GM18867 (cell line): ENCODE data around the gene STARD10.
"Not testable (repeated sequence)": the region's sequence is repeated elsewhere in the genome, so short reads cannot be mapped to it uniquely, and the experiment has no call there.

Source experiments
- ATAC-seq: cut with Tn5 transposase; IDR thresholded peaks from one replicate; pipeline ENCODE4 v1.9.1; 2021; ENCODE audit warnings: mild to moderate bottlenecking, moderate library complexity; ENCODE audit not compliant: unreplicated experiment

Gene STARD10

DNA sequence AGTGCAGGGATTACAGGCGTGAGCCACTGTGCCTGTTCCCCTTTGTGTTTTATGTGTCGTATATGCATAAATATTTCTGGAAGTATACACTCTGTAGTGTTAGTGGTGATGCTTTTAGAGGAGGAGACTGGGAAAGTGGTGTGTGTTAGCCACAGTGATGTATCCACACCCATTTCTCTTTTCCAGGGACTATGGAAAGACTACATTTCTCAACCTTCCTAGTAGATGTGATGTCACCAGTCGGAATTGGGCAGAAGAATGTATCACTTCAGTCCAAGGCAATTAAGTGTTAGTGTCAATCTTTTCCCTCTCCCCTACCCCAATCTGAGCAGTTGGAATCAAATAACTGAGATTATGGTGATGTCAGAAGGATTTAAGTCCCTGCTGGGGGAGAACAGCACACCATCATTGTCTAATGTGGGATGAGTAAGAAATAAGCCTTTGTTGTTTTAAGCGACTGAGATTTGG is 14.5 kb upstream of the STARD10 start:
- ATAC-seq, result no peak

DNA sequence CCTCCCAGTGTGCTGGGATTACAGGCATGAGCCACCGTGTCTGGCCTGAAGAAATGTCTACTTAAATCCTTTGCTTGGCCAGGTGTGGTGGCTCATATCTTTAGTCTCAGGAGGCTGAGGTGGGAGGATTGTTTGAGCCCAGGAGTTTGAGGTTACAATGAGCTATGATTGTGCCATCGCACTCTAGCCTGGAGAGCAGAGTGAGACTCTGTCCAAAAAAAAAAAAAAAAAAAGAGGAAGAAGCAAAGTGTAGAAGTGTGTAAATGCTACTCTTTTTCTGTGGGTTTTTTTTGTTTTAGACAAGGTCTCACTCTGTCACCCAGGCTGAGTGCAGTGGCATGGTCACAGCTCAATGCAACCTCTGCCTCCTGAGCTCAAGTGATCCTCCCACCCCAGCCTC is 13.9 kb upstream of the STARD10 start:
- ATAC-seq, result no peak

DNA sequence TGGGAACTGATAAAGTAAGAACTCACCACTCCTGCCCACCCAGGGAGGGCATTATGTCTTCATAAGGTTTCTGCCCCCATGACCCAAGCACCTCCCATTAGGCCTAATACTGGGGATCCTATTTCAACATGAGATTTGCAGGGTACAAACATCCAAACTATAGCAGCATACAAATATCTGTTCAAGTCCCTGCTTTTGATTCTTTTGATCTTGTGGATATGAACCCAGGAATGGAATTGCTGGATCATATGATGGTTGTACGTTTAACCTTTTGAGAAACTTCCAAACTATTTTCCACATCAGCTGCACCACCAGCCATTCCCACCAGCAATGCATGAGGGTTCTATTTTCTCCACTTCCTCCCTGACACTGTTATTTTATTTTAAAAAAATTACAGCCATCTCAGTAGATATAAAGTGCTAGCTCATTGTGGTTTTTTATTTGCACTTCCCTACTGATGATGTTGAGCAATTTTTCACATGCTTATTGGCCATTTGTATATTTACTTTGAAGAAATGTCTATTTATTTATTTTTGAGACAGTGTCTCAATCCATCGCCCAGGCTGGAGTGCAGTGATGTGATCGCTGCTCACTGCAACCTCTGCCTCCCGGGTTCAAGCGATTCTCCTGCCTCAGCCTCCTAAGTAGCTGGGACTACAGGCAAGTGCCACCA is 13.3 kb upstream of the STARD10 start:
- no peak for ATAC-seq

DNA sequence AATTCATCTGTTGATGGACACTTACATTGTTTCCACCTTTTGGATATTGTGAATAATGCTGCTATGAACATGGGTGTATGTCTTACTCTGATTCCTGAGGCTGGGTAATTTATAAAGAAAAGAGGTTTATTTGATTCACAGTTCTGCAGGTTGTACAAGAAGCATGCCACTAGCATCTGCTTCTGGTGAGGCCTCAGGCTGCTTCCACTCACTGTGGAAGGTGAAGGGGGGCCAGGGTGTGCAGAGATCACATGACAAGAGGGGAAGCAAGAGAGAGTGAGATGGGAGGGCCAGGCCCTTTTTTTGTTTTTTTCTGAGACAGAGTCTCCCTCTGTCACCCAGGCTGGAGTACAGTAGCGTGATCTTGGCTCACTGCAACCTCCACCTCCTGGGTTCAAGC is 12.5 kb upstream of the STARD10 start:
- not testable (repeated sequence) for ATAC-seq

DNA sequence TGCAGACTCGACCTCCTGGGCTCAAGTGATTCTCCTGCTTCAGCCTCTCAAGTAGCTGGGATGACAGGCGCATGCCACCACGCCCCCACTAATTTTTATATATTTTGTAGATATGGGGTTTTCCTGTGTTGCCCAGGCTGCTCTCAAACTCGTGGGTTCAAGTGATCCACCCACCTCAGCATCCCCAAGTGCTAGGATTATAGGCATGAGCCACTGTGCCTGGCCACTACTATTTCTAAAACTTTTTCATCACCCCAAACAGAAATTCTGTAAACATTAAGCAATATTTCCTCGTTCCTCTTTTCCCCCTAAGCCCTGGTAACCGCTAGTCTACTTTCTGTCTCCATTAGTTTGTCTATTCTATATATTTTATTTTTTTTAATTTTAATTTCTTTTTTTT is 11.4 kb upstream of the STARD10 start:
- no peak for ATAC-seq

DNA sequence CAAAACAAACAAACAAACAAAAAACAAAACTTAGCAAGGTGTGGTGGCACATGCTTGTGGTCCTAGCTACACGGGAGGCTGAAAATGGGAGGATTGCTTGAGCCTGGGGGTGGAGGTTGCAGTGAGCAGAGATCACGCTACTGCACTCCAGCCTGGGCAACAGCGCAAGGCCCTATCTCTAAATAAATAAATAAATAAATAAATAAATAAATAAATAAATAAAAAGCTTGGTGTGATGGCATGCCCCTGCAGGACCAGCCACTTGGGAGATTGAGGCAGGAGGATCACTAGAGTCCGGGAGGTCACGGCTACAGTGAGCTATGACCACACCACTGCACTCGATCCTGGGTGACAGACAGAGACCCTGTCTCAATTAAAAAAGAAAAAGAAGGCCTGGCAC is 9.0 kb upstream of the STARD10 start:
- no peak for ATAC-seq

DNA sequence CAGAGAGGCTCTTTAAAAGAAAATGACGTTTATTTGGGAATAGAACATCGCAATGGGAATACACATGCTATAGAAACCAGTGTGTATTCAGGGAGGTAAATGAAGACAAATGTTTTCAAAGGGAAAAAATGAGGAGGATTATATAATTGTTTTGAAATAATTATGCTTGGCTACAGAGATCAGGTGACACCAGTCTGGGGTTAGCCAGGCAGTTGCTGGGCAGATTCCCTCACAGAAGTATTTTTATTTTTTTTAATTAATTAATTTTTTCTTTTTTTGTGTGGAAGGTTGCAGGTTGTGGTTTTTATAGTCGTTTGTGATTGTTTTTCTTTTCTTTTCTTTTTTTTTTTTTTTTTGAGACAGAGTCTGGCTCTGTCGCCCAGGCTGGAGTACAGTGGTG is 5.6 kb upstream of the STARD10 start:
- ATAC-seq, result no peak

DNA sequence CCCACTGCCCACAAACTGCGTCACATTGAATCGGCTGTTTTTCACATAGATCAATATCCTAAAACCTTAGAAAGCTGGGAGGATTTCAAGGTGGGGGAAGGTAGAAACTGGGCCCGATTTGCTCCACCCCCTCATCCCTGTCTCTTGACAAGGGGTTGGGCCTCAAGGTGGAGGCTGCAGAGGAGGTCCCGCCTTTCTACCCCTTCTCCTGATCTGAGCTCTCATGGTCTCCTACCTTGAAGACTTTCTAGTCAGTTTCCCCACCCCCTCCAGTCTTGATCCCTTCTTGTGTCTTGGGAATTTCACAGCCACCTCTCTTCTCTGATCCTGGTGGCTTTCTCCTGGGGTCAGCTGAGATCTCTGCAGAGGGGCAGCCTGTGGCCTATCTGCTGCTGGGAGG is 4.5 kb upstream of the STARD10 start:
- ATAC-seq, result no peak

DNA sequence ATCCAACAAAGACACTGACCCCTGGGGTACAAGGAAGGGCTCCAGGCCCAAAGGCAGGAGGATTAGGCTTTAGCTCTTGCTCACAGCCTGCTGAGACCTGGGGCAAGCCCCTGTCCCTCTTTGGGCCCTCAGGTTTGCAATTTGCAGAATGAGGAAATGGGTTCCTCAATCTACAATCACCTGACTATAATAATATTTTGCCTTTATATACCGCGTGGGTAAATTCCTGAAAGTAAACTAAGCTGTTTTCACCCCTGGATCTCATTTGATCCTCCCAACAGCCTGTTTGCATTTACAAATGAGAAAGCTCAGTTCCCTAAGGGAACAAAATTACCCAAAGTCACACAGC is 797 bp downstream of the STARD10 start:
- ATAC-seq, result no peak

DNA sequence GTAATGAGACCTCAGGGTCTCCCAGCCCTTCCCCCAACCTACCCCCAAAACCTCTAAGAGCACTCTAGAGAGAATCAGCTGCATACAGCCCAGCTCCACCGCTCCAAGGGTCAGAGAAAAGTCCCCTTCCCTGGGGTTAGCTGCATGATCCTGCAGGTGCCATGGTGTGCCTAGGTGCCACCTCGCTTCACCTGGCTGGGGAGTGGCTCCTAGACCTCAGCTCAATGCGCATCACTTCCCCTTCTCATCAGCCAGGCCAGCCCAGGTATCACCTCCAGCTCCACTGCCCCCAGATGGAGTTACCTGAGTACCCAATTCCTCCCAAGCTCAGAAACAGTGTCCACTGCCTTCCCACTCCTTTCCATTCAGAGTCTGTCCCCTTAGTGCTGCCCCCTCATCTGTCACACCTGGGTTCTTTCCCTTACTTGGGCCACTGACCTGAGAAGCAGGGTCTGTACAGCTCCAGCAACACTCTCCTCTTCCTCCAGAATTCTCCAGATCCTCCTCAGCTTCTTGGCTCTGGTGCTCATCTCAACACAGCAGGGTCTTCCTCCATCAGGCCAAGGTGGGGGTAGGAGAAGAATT is 1.3 kb downstream of the STARD10 start:
- ATAC-seq, result no peak

DNA sequence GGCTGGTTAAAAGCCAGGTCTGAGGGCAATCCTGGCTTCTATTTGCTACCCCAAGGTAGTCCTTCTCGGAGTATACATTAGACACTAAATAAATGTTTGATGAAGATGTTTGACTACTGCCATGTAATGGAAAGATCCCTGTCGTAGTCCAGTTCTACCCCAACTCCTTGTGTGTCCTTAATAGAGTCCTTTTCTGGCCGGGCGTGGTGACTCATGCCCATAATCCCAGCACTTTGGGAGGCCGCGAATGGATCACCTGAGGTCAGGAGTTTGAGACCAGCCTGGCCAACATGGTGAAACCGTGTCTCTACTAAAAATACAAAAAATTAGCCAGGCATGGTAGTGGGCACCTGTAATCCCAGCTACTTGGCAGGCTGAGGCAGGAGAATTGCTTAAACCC is 2.6 kb downstream of the STARD10 start:
- ATAC-seq, result not testable (repeated sequence)

DNA sequence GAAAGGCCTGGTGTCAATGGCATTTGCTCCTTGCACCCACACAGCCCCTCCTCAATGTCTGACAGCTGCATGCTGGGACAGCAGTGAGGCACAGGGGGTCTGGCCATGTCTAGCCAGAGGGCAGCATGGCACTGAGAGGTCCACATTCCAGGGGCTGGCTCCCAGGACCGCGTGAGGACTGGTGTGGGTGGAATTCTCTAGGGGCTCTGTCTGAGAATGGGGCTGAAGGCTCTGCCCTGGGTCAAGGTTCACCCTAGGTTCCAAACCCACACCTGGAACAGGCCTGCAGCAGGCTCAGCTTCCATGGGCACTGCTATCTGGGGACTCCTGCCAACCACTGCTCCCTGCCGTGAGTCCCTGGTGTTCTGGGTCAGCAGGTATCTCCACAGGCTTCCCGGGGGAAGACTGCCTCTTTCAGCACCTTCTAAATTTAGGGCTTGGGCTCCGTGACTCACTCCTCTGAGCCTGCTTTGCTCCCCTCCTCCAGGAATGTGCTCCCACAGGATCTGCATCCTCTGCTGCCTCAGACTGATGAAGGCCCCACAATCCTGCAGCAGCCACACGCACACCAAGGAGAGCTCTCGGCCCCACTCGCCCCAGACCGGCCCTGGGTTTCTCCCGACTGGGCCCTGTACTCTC is 4.2 kb downstream of the STARD10 start:
- no peak for ATAC-seq

DNA sequence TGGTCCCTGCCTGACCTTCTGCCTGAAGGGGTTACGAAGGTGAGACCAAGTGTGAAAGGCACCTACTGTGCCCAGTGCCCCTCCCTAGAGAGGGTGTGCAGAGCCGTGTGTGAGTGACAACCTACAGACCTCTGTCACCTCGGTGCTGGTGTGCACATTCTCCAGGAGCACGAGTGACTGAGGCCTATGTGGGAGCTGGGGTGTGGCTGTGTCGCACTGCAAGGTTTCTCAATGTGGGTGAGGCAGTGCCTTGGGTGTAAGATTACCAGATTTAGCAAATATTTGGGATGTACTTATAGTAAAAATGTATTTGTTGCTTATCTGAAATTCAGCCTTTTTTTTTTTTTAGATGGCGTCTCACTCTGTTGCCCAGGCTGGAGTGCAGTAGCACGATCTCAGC is 5.6 kb downstream of the STARD10 start:
- ATAC-seq, result no peak

DNA sequence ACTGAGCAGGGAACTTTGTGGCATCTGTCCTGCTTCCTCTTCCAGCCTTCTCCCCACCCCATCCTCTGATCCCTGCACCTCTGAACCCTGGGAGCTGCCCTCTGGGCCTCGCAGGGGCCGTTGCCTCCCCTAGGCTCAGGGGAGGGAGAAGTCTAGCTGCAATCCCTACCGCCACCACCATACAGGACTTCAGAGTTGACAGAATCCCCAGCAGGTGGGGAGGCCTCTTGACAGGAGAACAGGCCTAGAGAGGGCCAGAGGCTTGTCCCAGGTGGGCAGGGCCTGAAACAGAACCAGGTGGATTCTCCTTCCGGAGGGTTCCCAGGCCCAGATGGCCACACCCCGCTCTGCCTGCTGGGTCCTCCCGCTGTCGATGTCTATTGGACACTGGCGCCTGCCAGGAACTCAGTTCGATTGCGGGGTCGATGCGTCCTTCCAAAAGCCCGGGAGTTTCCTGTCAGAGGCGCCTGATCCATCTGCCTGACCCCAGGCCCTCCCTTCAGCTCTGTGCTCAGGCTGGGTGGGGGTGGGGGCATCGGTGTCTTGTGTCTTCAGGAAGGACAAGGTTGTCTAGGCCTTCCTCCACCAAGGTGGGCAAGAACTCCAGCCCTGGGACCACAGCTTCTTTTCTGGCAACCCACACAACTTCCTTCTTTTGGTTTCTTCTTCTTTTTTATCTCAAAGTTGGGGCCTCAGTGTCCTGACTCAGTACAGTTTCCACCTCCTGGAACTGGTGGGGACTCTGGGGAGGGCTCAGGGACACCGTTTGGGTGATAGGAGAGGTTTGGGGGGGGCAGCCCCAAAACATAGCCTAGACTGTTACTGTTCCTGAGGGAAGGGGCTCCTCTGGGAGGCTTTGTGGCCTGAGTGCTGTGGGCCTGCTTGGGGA is 6.4 kb downstream of the STARD10 start:
- no peak for ATAC-seq

DNA sequence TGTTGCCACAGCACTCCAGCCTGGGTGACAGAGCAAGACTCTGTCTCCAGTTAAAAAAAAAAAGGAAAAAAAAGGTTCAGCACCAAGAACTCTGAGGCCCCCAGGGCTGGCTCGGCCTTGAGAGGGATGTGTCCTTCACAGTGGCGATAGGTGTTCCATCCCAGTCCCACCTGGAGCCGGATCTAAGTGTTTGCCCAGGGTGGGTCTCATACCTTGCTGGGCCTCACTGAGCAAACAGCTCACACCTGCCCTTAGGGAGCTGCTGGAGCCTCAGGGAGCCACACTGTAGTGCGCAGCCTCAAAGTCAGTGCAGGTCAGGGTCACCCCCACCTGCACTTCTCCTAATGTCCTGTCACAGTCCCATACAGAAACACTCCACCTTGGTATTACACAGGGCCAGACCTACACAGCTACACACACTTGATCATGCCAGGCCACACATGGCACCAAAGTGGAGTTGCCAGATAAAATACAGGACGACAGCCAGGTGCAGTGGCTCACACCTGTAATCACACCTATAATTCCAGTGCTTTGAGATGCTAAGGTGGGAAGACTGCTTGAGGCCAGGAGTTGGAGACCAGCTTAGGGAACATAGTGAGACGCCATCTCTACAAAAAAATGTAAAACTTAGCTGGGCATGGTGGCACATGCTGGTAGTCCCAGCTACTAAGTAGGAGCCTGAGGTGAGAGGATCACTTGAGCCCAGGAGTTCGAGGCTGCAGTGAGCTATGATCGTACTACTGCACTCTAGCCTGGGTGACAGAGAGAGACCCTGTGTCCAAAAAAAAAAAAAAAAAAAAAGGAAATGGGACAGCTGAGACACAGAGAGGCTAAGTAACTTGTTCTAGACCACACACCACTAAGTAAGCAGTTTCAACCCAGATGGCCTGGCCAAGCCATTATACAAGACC is 7.3 kb downstream of the STARD10 start:
- ATAC-seq, result no peak

DNA sequence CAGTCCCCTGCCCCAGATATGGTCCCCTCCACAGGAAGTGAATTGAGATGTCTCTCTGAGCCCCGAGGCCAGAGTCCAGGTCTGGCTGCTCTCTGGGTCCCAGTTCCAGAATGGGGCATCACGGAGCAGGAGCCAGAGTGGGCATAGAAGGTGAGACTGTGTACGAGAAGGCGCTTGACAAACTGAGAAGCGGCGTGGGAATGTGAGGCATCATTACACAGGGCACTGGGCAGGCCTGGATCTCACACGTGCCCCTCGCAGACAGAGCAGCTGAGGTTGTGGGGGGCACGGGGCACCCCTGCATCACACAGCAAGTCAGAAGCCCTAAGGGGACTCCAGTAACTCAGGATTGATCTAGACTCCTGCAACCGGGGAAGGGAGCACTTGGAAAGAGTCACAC is 9.2 kb downstream of the STARD10 start:
- ATAC-seq, result no peak

DNA sequence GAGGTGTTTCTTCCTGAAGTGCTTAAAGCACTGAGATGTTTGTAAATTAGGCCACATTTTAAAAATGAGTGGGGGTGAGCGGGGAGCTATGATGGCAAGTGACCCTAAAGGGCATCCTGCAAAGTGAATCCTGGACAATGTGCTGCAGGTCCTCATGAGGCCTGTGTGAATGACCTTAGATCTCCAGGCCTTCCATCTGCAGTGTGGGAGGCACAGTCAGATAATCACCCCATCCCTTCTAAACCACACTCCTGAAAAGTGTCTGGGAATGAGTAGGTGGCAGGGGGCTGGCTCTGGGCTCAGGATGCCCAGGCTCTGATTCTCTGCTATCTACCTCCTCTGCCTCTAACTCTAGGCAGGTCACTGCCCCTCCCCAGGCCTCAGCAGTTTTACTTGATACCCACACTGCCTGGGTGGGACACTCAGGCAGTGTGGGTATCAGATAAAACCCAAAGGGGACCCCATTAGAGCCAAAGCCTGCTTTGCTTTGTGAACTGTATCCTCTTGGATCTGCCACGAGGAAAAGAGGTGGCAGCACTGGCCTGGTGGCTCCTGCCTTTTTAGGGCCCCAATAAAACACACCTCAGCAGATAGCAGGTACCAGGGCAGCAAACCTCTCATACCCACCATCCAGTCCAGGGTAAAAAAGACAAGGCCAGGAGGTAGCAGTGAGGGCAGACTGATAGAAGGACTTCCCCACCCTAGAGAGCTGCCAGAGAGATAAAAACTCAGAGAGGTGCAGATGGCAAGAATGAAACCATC is 10.5 kb downstream of the STARD10 start:
- no peak for ATAC-seq

DNA sequence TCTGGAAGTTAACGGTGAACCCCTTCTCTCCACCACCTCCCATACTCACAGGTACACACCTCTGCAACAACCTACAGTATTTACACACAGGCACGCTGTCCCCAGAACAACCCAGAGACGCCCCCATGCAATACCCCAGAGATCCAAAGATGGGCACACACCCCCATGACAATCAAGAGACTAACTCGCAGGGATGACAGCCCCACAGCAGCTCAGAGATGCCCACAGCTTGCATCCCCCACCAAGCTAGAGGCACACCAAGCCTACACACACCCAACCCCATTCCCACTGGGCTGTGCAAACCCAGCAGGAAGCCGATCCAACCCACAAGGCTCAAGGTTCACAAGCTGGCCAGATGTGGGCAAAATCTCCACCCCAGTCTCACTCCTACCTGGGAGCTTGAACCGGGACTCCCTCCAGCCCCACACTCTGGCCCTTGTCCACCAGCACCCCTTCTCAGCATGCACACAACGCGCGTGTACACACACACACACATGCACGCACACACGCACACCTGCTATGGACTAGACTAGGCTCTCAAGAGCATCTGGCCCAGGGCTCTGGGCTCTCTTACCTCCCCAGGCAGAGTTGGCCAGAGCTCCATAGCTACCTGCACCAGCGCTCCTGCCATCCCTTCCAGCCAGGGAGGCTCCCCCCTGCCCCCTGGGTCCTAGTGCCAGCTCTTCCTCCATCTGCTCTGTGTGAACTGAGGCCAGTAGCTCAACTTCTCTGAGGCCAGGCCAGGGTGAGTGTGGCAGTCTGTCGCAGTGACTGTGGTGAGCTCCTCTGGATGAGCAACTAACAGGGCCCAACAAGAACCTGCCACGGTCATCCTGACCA is 11.5 kb downstream of the STARD10 start:
- peak; percentile 8 for ATAC-seq
